GM21526 (cell line): ENCODE results near the gene PRKAR2B.
"Not testable (repeated sequence)": the region's sequence is repeated elsewhere in the genome, so short reads cannot be mapped to it uniquely, and the experiment has no call there.

Experiments
- ATAC-seq: cut with Tn5 transposase; IDR thresholded peaks from one replicate; pipeline ENCODE4 v1.9.1; 2021; ENCODE audit warnings: moderate library complexity; ENCODE audit not compliant: unreplicated experiment, low FRiP score

The PRKAR2B gene

GRCh38 chr7:107025449-107026103 lies 18.9 kb upstream of the PRKAR2B start:
- no peak for ATAC-seq

- no peak for ATAC-seq
Observed at GRCh38 chr7:107026166-107026565, 18.3 kb upstream of the PRKAR2B start.

- ATAC-seq, result no peak
Observed at GRCh38 chr7:107027208-107027607, 17.3 kb upstream of the PRKAR2B start.

- no peak for ATAC-seq
Observed at GRCh38 chr7:107029061-107029763, 15.3 kb upstream of the PRKAR2B start.

- ATAC-seq, result no peak
Observed at GRCh38 chr7:107029764-107030286, 14.7 kb upstream of the PRKAR2B start.

GRCh38 chr7:107032050-107032449 lies 12.5 kb upstream of the PRKAR2B start:
- no peak for ATAC-seq

- ATAC-seq, result no peak
Observed at GRCh38 chr7:107032720-107033438, 11.6 kb upstream of the PRKAR2B start.

- ATAC-seq, result no peak
Observed at GRCh38 chr7:107034553-107034952, 10.0 kb upstream of the PRKAR2B start.

GRCh38 chr7:107035446-107035845 lies 9.1 kb upstream of the PRKAR2B start:
- no peak for ATAC-seq

- no peak for ATAC-seq
Observed at GRCh38 chr7:107036535-107036934, 8.0 kb upstream of the PRKAR2B start.

- ATAC-seq, result no peak
Observed at GRCh38 chr7:107037717-107038603, 6.5 kb upstream of the PRKAR2B start.

- no peak for ATAC-seq
Observed at GRCh38 chr7:107039199-107039900, 5.2 kb upstream of the PRKAR2B start.

GRCh38 chr7:107041097-107041496 lies 3.4 kb upstream of the PRKAR2B start:
- no peak for ATAC-seq

- ATAC-seq, result not testable (repeated sequence)
Observed at GRCh38 chr7:107041764-107042163, 2.7 kb upstream of the PRKAR2B start.

- not testable (repeated sequence) for ATAC-seq
Observed at GRCh38 chr7:107042326-107042910, 2.1 kb upstream of the PRKAR2B start.

GRCh38 chr7:107043491-107043890 lies 1.0 kb upstream of the PRKAR2B start:
- no peak for ATAC-seq

- no peak for ATAC-seq
Observed at GRCh38 chr7:107043921-107044346, 571 bp upstream of the PRKAR2B start.

GRCh38 chr7:107045195-107045960 lies 873 bp downstream of the PRKAR2B start:
- ATAC-seq, result no peak

- no peak for ATAC-seq
Observed at GRCh38 chr7:107045980-107046379, 1.5 kb downstream of the PRKAR2B start.
